Activated naive CD8-positive, alpha-beta T cell (primary cell): ENCODE data around the gene NRG2.

Experiments used
- H3K27ac Mint-ChIP-seq: one replicate; pipeline ENCODE4 v1.8.0; 2021; ENCODE audit warnings: mixed read lengths
- H3K27me3 Mint-ChIP-seq: one replicate; pipeline ENCODE4 v1.8.0; 2021; ENCODE audit warnings: mixed read lengths
- H3K36me3 Mint-ChIP-seq: one replicate; pipeline ENCODE4 v1.8.0; 2021; ENCODE audit warnings: mixed read lengths
- H3K4me1 Mint-ChIP-seq: one replicate; pipeline ENCODE4 v1.8.0; 2021; ENCODE audit warnings: low read depth, mixed read lengths
- H3K4me3 Mint-ChIP-seq: one replicate; pipeline ENCODE4 v1.8.0; 2021; ENCODE audit warnings: mild to moderate bottlenecking, mixed read lengths
- H3K9me3 Mint-ChIP-seq: one replicate; pipeline ENCODE4 v1.8.0; 2021; ENCODE audit warnings: low read depth, mixed read lengths

Gene NRG2

DNA sequence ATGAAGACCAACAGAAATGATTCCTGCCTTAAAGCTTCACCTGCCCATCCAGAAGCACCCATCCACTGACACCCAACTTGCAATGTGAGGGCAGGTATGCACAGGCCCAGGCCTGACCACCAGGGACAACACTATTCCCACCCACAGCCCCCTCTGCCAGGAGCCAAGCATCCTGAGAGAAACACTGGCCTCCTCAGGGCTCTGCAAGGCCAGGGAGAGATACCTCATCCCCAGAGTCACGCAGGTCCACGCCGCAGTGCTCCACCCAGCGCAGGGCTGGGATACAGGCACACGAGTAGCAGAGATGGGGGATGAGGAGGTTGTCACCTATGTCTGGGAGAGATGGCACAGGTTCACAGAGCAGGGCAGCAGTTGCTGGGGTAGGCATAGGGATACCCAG is 148.1 kb downstream of the NRG2 start:
- Mint-ChIP-seq H3K9me3 (no peaks in the 10 kb centered on the region), H3K4me1 (no peaks in the 10 kb centered on the region), H3K27me3 (peaks cover 4% of the 10 kb centered on the region), H3K36me3 (no peaks in the 10 kb centered on the region), H3K27ac (no peak overlapping the region), H3K4me3 (no peak overlapping the region)

- Mint-ChIP-seq H3K4me1 (no peaks in the 10 kb centered on the region), H3K27me3 (peaks cover 2% of the 10 kb centered on the region), H3K9me3 (no peaks in the 10 kb centered on the region), H3K4me3 (no peak overlapping the region), H3K36me3 (no peaks in the 10 kb centered on the region), H3K27ac (no peak overlapping the region)
Measured at GRCh38 chr5:139893873-139894272, 149.2 kb downstream of the NRG2 start.

DNA sequence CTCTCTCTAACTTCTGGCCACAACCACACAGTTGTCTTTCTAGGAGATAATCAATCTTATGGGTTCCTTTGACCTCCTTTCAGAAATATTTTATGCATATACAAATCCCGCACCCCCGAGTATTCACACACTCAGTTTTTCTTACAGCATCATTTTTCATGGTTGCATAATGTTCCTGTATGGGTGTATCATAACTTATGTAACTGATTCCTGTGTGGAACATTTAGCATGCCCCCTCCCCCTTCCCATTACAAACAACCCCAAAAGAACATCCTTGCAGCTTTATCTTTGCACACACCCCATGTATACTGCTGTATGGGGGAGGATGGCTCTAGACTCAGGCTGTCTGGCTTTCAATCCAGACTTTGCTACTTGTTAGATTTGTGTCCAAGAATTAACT is 153.7 kb downstream of the NRG2 start:
- Mint-ChIP-seq H3K9me3 (no peaks in the 10 kb centered on the region), H3K4me3 (no peak overlapping the region), H3K27me3 (peaks cover 6% of the 10 kb centered on the region), H3K4me1 (no peaks in the 10 kb centered on the region), H3K36me3 (no peaks in the 10 kb centered on the region), H3K27ac (no peak overlapping the region)

DNA sequence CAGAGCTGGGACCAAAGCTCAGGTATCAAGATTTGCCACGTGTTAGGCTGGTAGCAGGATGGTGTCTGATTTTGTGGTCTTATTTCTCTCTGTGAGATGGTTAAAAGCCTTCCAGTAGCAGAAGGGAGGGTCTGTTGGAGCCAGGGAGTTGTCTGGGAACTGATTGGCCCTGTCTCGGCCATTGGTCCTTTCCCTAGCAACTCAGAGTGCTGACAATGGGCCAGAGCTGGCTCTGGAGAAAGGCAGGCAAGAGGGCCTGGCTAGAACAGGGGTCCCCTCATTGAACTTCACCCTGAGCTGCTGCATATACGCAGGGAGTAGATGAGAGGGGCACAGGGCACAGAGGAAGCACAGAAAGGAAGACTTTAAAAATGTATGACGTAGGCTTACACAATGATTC is 154.7 kb downstream of the NRG2 start:
- H3K27me3 Mint-ChIP-seq: peaks cover 6% of the 10 kb centered on the region
- no peaks in the 10 kb centered on the region for H3K36me3 Mint-ChIP-seq
- no peak overlapping the region for H3K27ac Mint-ChIP-seq
- no peak overlapping the region for H3K4me3 Mint-ChIP-seq
- no peaks in the 10 kb centered on the region for H3K9me3 Mint-ChIP-seq
- no peaks in the 10 kb centered on the region for H3K4me1 Mint-ChIP-seq

DNA sequence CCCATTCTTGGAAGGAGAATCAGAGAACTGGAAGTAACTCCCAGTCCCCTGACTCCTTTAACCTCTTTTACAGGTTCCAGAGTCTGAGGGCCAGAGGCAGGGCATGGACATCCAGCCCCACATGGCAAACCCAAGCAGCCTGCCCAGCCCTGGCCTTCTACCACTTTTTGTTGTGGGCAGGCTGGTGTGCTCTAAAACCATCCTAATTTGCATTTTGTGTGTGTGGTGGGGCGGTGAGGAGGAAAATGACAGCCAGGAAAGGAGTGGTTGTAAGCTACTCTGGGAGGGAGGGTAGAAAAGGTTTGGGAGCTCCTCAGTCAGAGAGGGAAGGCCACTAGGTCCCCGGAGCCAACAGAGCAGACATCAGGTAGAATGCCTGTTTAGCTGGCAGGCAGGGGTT is 156.9 kb downstream of the NRG2 start:
- H3K27ac Mint-ChIP-seq: no peak overlapping the region
- no peaks in the 10 kb centered on the region for H3K4me1 Mint-ChIP-seq
- peaks cover 6% of the 10 kb centered on the region for H3K27me3 Mint-ChIP-seq
- H3K9me3 Mint-ChIP-seq: no peaks in the 10 kb centered on the region
- no peaks in the 10 kb centered on the region for H3K36me3 Mint-ChIP-seq
- no peak overlapping the region for H3K4me3 Mint-ChIP-seq

GRCh38 chr5:139885857-139886208 is 157.3 kb downstream of the NRG2 start:
- no peaks in the 10 kb centered on the region for H3K36me3 Mint-ChIP-seq
- peaks cover 6% of the 10 kb centered on the region for H3K27me3 Mint-ChIP-seq
- no peak overlapping the region for H3K27ac Mint-ChIP-seq
- no peak overlapping the region for H3K4me3 Mint-ChIP-seq
- H3K9me3 Mint-ChIP-seq: no peaks in the 10 kb centered on the region
- H3K4me1 Mint-ChIP-seq: no peaks in the 10 kb centered on the region

DNA sequence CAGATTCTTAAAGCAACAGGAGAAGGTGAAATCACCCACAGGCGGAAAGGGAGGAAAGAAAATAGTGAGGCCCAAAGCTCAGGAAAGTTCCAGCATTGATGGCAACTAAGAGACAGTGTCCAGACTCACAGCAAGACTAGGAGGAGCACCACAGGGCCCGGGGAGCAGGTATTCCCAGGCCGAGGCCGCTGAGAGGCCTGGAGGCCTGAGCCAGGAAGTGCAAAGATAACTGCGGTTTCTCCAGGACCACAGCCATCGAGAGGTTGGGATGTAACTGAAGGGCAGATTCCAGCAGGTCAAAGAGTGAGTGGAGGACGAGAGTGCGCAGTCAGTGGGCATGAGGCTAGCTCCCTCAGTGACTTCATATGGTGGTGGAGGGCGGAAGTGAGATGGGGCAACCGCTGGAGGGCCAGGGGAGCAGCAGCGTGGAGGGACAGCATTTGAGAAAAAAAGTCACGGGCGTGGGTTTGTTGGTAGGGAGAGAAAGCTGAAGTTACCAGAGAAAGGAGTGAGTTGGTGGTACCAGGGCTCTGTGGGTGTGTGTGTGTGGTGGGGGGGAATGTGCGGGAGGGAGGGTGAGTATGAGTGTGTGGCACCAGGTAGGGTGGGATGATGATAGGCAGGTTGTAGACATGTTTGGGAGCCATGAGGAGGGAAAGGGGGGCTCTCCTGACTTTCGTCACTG is 157.8 kb downstream of the NRG2 start:
- no peaks in the 10 kb centered on the region for H3K9me3 Mint-ChIP-seq
- no peaks in the 10 kb centered on the region for H3K4me1 Mint-ChIP-seq
- no peak overlapping the region for H3K4me3 Mint-ChIP-seq
- H3K27ac Mint-ChIP-seq: no peak overlapping the region
- peaks cover 6% of the 10 kb centered on the region for H3K27me3 Mint-ChIP-seq
- no peaks in the 10 kb centered on the region for H3K36me3 Mint-ChIP-seq

DNA sequence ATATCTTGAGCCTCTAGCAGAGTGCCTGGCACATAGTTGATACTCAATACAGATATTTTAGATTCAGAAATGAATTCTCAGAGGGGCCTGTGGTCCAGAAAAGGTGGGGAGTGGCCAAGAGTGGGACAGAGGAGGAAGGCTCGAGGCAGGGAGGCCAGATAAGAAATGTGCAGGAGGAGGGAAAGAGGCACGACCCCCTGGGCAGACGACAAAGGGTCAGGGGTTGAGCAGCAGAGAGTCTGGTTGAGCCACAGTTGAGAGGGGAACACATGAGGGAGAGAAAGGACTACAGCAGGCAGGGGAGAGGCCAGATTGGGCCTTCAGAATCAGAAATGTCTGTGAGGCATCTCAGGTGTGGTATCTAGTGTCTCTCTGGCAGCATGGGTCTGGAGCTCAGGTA is 158.4 kb downstream of the NRG2 start:
- Mint-ChIP-seq H3K27me3 (peaks cover 6% of the 10 kb centered on the region), H3K27ac (no peak overlapping the region)

DNA sequence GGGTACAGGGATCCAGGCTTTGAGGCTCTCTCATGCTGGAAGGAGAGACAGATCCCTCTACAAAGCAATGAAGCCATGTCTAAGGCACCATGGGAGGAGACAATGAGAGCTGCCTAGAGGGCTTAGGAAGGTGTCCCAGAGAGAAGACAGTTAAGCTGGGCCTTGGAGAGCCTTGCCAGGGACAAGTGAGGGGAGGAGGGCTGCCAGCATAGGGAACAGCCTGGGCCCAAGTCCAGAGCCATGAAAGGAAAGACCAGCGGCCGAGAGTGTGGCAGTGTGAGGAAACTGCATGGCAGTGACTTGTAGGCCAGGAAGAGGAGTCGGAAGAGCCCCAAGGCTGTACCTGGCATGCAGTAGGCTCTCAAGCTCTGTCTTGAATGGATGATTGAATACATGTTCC is 159.0 kb downstream of the NRG2 start:
- no peaks in the 10 kb centered on the region for H3K4me1 Mint-ChIP-seq
- no peak overlapping the region for H3K4me3 Mint-ChIP-seq
- no peak overlapping the region for H3K27ac Mint-ChIP-seq
- H3K27me3 Mint-ChIP-seq: peaks cover 6% of the 10 kb centered on the region
- no peaks in the 10 kb centered on the region for H3K9me3 Mint-ChIP-seq
- no peaks in the 10 kb centered on the region for H3K36me3 Mint-ChIP-seq

More for the DNA sequence above, 158.4 kb downstream of the NRG2 start:
- Mint-ChIP-seq H3K4me3 (no peak overlapping the region), H3K4me1 (no peaks in the 10 kb centered on the region), H3K36me3 (no peaks in the 10 kb centered on the region), H3K9me3 (no peaks in the 10 kb centered on the region)

DNA sequence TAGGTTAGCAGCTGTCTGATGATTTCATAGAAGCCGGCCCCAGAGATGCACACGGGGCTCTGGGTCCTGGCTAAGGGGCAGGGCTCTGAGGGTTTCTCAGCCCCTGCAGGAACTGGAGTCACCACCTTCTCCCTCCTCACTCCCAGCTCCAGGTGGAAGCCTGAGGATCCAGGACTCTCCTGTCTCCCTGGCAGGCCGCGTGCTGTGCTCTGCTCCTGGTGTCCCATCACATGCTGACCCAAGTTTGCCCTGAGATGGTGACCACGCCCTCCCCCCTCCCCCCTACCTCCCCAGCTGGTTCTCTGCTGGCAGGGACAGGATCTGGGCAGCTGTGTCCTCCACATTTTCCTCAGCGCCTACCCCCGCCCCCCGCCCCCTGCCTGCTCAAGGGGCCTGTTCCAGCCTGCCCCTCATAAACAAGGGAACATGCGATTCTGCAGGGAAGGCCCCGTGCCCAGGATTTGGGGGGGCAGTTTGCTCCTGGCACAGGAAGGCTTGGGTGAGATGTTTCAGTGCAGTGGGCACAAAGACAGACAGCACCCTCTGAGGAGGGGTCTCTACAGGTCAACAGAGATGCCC is 160.0 kb downstream of the NRG2 start:
- Mint-ChIP-seq H3K27me3 (peaks cover 6% of the 10 kb centered on the region), H3K36me3 (no peaks in the 10 kb centered on the region), H3K9me3 (no peaks in the 10 kb centered on the region), H3K4me1 (no peaks in the 10 kb centered on the region), H3K4me3 (no peak overlapping the region), H3K27ac (no peak overlapping the region)

GRCh38 chr5:139882316-139882715 is 160.8 kb downstream of the NRG2 start:
- Mint-ChIP-seq H3K27me3 (peaks cover 4% of the 10 kb centered on the region), H3K4me3 (no peak overlapping the region), H3K4me1 (no peaks in the 10 kb centered on the region), H3K9me3 (no peaks in the 10 kb centered on the region), H3K36me3 (no peaks in the 10 kb centered on the region), H3K27ac (no peak overlapping the region)

GRCh38 chr5:139881143-139881733 is 161.9 kb downstream of the NRG2 start:
- no peak overlapping the region for H3K27ac Mint-ChIP-seq
- H3K4me1 Mint-ChIP-seq: peaks cover 1% of the 10 kb centered on the region
- H3K9me3 Mint-ChIP-seq: no peaks in the 10 kb centered on the region
- peaks cover 4% of the 10 kb centered on the region for H3K27me3 Mint-ChIP-seq
- no peak overlapping the region for H3K4me3 Mint-ChIP-seq
- no peaks in the 10 kb centered on the region for H3K36me3 Mint-ChIP-seq

DNA sequence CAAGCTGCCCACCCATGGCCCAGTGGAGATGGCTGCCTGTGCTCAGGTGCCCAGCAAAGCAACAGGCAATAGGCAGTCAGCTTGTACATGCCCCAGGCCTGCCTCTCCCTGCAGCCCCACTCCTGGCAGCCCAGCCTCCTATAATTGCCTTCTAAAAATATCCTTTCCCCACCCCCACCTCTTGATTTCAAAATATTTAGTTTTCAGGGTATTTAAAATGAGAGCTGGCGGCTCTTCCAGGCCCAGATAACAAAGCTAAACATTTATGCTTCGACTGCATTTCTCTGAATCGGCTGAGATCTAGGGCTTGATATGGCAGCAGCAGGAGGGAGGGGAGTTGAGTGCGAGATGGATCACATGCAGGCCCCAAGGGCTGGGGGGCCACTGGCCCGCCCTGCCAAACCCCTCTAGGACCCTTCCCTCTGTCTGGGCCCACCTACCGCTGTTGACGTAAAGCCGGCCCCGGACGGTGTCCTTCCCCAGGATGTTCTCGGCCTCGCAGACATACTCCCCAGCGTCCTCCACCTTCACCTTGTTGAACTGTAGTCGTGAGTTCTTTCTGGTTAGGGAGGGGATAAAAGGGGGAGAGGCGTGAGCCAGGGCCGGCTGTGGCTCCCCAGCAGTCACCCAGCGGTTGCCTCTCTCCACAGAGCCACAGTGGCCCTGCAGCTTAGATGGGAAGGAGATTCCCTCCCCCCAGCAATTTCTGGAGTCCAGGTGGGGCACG is 162.5 kb downstream of the NRG2 start:
- no peak overlapping the region for H3K4me3 Mint-ChIP-seq
- H3K4me1 Mint-ChIP-seq: peaks cover 1% of the 10 kb centered on the region
- peaks cover 4% of the 10 kb centered on the region for H3K27me3 Mint-ChIP-seq
- no peaks in the 10 kb centered on the region for H3K9me3 Mint-ChIP-seq
- H3K36me3 Mint-ChIP-seq: no peaks in the 10 kb centered on the region
- no peak overlapping the region for H3K27ac Mint-ChIP-seq

DNA sequence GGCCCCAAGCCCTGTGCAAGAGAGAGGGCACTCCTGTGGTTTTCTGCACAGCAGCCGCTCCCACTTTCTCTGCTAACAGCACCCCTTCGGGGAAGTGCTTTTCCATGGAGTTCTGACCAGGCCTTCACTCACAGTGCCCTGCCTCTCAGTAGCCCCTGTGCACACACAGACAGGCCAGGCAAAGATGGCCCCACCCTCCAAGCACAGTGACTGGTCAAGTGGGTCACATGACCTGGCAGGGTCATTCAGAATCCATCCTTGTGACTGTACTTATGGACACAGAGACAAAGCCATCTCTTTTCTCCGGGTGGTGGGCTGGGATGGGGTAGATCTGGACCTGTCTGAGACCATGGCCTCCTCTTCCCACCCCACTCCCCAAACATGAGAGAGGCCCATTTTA is 165.0 kb downstream of the NRG2 start:
- Mint-ChIP-seq H3K27ac (no peak overlapping the region), H3K27me3 (no peaks in the 10 kb centered on the region), H3K4me1 (peaks cover 1% of the 10 kb centered on the region), H3K4me3 (no peak overlapping the region), H3K36me3 (no peaks in the 10 kb centered on the region), H3K9me3 (no peaks in the 10 kb centered on the region)

DNA sequence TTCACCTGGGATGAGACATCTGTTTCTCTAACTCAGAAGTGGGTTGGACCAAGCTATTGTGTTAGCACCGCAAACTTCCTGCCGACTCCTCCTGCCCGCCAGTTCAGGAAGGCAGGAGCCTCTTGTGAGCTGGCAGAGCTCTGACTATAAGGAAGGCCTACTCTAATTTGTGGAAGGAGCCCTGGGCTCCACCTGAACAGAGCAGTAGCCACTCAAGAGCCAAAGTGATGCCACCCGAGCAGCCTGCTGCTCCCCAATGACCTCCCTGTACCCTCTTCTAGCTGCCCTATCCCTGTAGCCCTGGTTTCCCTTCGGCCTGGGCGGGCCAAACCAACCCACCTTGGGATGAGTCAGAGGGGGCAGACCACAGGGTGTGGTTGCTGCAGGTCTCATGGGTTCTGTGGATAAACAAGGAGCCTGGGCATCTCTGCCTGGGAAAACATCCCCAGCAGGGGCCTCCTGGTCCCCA is 165.9 kb downstream of the NRG2 start:
- Mint-ChIP-seq H3K36me3 (no peaks in the 10 kb centered on the region), H3K27me3 (no peaks in the 10 kb centered on the region), H3K27ac (no peak overlapping the region), H3K4me3 (no peak overlapping the region), H3K4me1 (peaks cover 1% of the 10 kb centered on the region), H3K9me3 (no peaks in the 10 kb centered on the region)
